Esophagus muscularis mucosa (tissue), 3 donors: ENCODE data around the gene BICC1.

Experiments used
- CTCF ChIP-seq, 3 experiments: fragments of 200-600 bp in 2 of 3; fragments of 450-650 bp in 1 of 3; sonication (generic) in 2 of 3; IDR thresholded peaks; one replicate each; pipeline ENCODE4 v1.5.1; 2017 to 2019; ENCODE audit warnings: antibody characterized with exemption in 3 of 3, mild to moderate bottlenecking in 2 of 3, moderate library complexity in 1 of 3
- POLR2A ChIP-seq: fragments of 450-650 bp; IDR thresholded peaks from one replicate; pipeline ENCODE4 v1.6.1; 2017; ENCODE audit warnings: antibody characterized with exemption, moderate library complexity, mild to moderate bottlenecking, low read depth

DNA sequence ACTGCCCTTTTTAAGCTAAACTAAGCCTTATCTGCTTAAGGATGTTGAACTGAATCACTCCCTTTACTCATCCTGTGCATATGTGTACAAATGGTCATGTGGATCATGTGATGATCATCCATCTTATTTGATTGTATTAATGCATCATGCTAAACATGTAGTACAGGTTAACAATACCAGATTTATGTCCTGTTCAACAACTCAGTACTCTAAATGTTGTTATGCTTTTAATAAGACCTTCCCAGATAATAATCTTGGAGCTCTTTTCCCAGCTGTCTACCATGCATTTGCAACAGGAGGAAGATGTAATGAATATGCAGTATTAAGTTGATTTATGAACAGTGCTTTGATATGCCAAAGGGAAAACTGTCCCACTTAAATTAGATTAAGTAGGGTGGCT is 318.0 kb downstream of the BICC1 start:
- TF ChIP-seq CTCF (IDR thresholded peaks at IDR 0.05): no peak
- TF ChIP-seq POLR2A: no peak
